NB4 (cell line): Measurements from ENCODE around the gene ECHDC3.

Experiments
- MYC ChIP-seq: IDR thresholded peaks from 2 replicates; pipeline ENCODE4 v1.6.1; 2011; ENCODE audit warnings: low read depth, low read length
- TF ChIP-seq, protein P1 (sequence below): IDR thresholded peaks from one replicate; pipeline ENCODE4 v1.5.1; 2012; ENCODE audit warnings: low read depth, low read length

GRCh38 chr10:11755512-11756263 is 13.5 kb downstream of the ECHDC3 start:
- TF ChIP-seq, protein P1, sequence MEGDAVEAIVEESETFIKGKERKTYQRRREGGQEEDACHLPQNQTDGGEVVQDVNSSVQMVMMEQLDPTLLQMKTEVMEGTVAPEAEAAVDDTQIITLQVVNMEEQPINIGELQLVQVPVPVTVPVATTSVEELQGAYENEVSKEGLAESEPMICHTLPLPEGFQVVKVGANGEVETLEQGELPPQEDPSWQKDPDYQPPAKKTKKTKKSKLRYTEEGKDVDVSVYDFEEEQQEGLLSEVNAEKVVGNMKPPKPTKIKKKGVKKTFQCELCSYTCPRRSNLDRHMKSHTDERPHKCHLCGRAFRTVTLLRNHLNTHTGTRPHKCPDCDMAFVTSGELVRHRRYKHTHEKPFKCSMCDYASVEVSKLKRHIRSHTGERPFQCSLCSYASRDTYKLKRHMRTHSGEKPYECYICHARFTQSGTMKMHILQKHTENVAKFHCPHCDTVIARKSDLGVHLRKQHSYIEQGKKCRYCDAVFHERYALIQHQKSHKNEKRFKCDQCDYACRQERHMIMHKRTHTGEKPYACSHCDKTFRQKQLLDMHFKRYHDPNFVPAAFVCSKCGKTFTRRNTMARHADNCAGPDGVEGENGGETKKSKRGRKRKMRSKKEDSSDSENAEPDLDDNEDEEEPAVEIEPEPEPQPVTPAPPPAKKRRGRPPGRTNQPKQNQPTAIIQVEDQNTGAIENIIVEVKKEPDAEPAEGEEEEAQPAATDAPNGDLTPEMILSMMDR, result no peak
- TF ChIP-seq MYC, result no peak
